OCI-LY7 (cell line): ENCODE results near the gene UBA1. TPM values are rescaled to one million over a fixed set of nuclear protein-coding genes. Genes with fewer than 3 reads are reported as not detected.

ENCODE experiments used
- BruUV-seq: library from RNA; stranded (reverse); fragments of 400-500 nt; replicated peaks from 2 replicates; lab custom pipeline; 2021; lab: Mats Ljungman, UMichigan
- CTCF ChIA-PET: fragments of 300-600 bp; sonication (Branson Sonifier 250); formaldehyde crosslinking; loops from one replicate; lab custom pipeline; 2022; ENCODE audit warnings: antibody characterized with exemption; ENCODE audit not compliant: unreplicated experiment; lab: Charles Lee
- POLR2A ChIA-PET: fragments of 300-600 bp; sonication (Branson Sonifier 250); formaldehyde crosslinking; loops from one replicate; lab custom pipeline; 2022; ENCODE audit warnings: antibody characterized with exemption; lab: Charles Lee
- DNase-seq: peaks from one replicate; pipeline ENCODE4 v3.0.0-alpha.2; 2015; ENCODE audit warnings: low spot score
- H2AFZ ChIP-seq: fragments of 200-600 bp; sonication (generic), shearing (Covaris generic); 2 replicates; pipeline ENCODE4 v1.6.1; 2014; ENCODE audit warnings: mild to moderate bottlenecking, antibody characterized with exemption, low read length, moderate library complexity
- H3K27ac ChIP-seq: fragments of 200-600 bp; sonication (generic); 2 replicates; pipeline ENCODE4 v1.5.1; 2014; ENCODE audit warnings: mixed run types, low read depth, mild to moderate bottlenecking, moderate library complexity, low read length, inconsistent platforms; ENCODE audit not compliant: poor library complexity, severe bottlenecking
- H3K36me3 ChIP-seq: fragments of 200-600 bp; sonication (generic); 2 replicates; pipeline ENCODE4 v1.6.1; 2014; ENCODE audit warnings: mild to moderate bottlenecking, antibody characterized with exemption, low read length, moderate library complexity, mixed read lengths; ENCODE audit not compliant: insufficient read depth
- H3K4me1 ChIP-seq: fragments of 200-600 bp; sonication (generic); 2 replicates; pipeline ENCODE4 v1.5.1; 2014; ENCODE audit warnings: mild to moderate bottlenecking, low read length; ENCODE audit not compliant: insufficient read depth, poor library complexity, severe bottlenecking
- H3K4me2 ChIP-seq: fragments of 200-600 bp; sonication (generic); 2 replicates; pipeline ENCODE4 v1.6.1; 2014; ENCODE audit warnings: mild to moderate bottlenecking, low read length
- H3K4me3 ChIP-seq: fragments of 200-600 bp; sonication (generic); 2 replicates; pipeline ENCODE4 v1.5.1; 2014; ENCODE audit warnings: mild to moderate bottlenecking, low read depth, low read length; ENCODE audit not compliant: poor library complexity, severe bottlenecking
- H3K79me2 ChIP-seq: fragments of 200-600 bp; sonication (generic); 2 replicates; pipeline ENCODE4 v1.6.1; 2016; ENCODE audit warnings: low read depth, mild to moderate bottlenecking, low read length, moderate library complexity, mixed read lengths; ENCODE audit not compliant: insufficient read depth
- H3K9me2 ChIP-seq: fragments of 200-600 bp; sonication (generic); 2 replicates; pipeline ENCODE4 v1.6.1; 2016; ENCODE audit warnings: mild to moderate bottlenecking, low read length, mixed read lengths; ENCODE audit not compliant: insufficient read depth
- H3K9me3 ChIP-seq: fragments of 200-600 bp; sonication (generic); 2 replicates; pipeline ENCODE4 v1.6.1; 2014; ENCODE audit warnings: mild to moderate bottlenecking, mixed run types, low read length, mixed read lengths
- H4K20me1 ChIP-seq: fragments of 200-600 bp; sonication (generic); 2 replicates; pipeline ENCODE4 v1.6.1; 2014; ENCODE audit warnings: mild to moderate bottlenecking, antibody characterized with exemption, low read length, moderate library complexity, mixed read lengths; ENCODE audit not compliant: insufficient read depth
- EZH2phosphoT487 ChIP-seq: fragments of 200-600 bp; sonication (generic); IDR thresholded peaks from 2 replicates; pipeline ENCODE4 v1.6.1; 2018; ENCODE audit warnings: low read depth, borderline replicate concordance, mild to moderate bottlenecking, mixed run types, antibody characterized with exemption, low read length, moderate library complexity, mixed read lengths
- intact Hi-C: fragments of 100-400 bp; cut with micrococcal nuclease; formaldehyde crosslinking; loops from one replicate; pipeline ENCODE4 v1.10.0; 2022; ENCODE audit not compliant: unreplicated experiment
- total RNA-seq, 2 experiments: library from RNA; depleted of rRNA in 1 of 2; stranded (reverse); fragments of >200 nt in 1 of 2; shearing (Covaris generic) in 1 of 2; gene quantifications; 2 replicates each; pipeline ENCODE4 v1.2.3, GENCODE V29; 2014 to 2022
- TF ChIP-seq, protein P1 (sequence below): fragments of 200-600 bp; sonication (generic); conservative IDR thresholded peaks from 2 replicates; pipeline ENCODE4 v1.5.1; 2014; ENCODE audit warnings: mild to moderate bottlenecking, antibody characterized with exemption, low read length, moderate library complexity, mixed read lengths

The UBA1 gene
- total RNA-seq, 2 experiments from 2014 or later, result 169 to 294 TPM

DNA sequence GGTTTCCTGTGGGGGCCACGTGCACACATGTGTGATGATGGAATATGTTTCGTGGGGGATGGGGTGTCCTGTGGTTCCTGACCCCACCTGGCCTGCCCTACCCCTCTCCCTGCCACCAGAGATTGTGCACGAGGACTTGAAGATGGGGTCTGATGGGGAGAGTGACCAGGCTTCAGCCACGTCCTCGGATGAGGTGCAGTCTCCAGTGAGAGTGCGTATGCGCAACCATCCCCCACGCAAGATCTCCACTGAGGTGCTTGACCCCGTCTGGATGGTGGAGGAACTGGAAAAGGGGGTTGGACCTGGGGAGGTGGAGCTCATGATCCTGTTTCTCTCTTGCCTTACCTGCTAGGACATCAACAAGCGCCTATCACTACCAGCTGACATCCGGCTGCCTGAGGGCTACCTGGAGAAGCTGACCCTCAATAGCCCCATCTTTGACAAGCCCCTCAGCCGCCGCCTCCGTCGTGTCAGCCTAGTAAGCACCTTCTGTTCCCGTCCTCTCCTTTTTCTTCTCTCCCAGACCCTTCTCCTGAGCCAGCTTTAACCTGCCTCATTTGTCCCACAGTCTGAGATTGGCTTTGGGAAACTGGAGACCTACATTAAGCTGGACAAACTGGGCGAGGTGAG lies 30.8 kb downstream of the UBA1 start:
- Histone ChIP-seq H3K36me3 (peaks cover 84% of the 10 kb centered on the region), H3K27ac (no peak overlapping the region), H3K9me3 (no peaks in the 10 kb centered on the region), H4K20me1 (peaks cover 13% of the 10 kb centered on the region), H2AFZ (no peak overlapping the region), H3K9me2 (no peaks in the 10 kb centered on the region), H3K79me2 (peaks cover 30% of the 10 kb centered on the region), H3K4me2 (no peak overlapping the region), H3K4me1 (peaks cover 15% of the 10 kb centered on the region), H3K4me3 (no peak overlapping the region)
- TF ChIP-seq, protein P1, sequence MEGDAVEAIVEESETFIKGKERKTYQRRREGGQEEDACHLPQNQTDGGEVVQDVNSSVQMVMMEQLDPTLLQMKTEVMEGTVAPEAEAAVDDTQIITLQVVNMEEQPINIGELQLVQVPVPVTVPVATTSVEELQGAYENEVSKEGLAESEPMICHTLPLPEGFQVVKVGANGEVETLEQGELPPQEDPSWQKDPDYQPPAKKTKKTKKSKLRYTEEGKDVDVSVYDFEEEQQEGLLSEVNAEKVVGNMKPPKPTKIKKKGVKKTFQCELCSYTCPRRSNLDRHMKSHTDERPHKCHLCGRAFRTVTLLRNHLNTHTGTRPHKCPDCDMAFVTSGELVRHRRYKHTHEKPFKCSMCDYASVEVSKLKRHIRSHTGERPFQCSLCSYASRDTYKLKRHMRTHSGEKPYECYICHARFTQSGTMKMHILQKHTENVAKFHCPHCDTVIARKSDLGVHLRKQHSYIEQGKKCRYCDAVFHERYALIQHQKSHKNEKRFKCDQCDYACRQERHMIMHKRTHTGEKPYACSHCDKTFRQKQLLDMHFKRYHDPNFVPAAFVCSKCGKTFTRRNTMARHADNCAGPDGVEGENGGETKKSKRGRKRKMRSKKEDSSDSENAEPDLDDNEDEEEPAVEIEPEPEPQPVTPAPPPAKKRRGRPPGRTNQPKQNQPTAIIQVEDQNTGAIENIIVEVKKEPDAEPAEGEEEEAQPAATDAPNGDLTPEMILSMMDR, result no peak
- no peak for TF ChIP-seq EZH2phosphoT487
- POLR2A ChIA-PET, result no interaction called here
- DNase-seq, result no peak
- CTCF ChIA-PET, result no interaction called here
- intact Hi-C loops, result no loop called here
- BruUV-seq, result no TSS peak

DNA sequence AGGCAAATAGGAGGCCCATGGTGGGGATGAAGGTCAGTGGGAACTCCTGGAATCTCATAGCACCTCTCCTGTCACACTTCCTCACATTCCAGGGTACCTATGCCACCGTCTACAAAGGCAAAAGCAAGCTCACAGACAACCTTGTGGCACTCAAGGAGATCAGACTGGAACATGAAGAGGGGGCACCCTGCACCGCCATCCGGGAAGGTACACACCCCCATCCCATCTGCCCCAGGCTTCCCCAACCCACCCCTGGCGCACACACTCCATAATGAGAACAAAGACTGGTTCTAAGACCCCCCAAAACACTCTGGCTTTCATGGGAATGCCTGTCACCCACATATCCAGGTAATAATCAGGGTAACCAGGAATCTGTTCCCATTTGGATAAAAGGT lies 31.3 kb downstream of the UBA1 start:
- Histone ChIP-seq H2AFZ (no peak overlapping the region), H3K9me2 (no peaks in the 10 kb centered on the region), H3K9me3 (no peaks in the 10 kb centered on the region), H3K79me2 (peaks cover 25% of the 10 kb centered on the region), H3K36me3 (peaks cover 84% of the 10 kb centered on the region), H3K4me2 (no peak overlapping the region), H3K4me1 (peaks cover 13% of the 10 kb centered on the region), H3K27ac (no peak overlapping the region), H4K20me1 (peaks cover 8% of the 10 kb centered on the region), H3K4me3 (no peak overlapping the region)
- ChIA-PET POLR2A (no interaction called here), CTCF (no interaction called here)
- BruUV-seq, result no TSS peak
- intact Hi-C loops, result no loop called here
- DNase-seq, result no peak
- TF ChIP-seq EZH2phosphoT487, result no peak
- TF ChIP-seq, protein P1, result no peak

DNA sequence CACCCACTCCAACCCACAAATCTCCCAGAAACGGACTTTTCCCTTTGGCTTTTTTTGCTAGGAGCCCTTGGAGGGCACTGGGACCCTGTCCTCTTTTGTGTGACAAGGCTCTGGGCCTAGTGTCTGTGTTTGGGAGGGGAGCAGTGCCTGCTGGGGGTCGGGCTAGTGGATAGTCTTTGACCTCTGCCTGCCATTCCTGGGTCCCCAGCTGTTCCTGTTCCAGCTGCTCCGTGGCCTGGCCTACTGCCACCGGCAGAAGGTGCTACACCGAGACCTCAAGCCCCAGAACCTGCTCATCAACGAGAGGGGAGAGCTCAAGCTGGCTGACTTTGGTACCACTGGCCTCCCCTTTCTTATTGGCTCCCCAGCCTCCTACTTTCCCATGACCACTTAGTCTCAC lies 32.4 kb downstream of the UBA1 start:
- peaks cover 91% of the 10 kb centered on the region for H3K36me3 ChIP-seq
- POLR2A ChIA-PET, result no interaction called here

More for the DNA sequence above, 32.4 kb downstream of the UBA1 start:
- Histone ChIP-seq H3K27ac (no peak overlapping the region), H3K4me2 (no peak overlapping the region), H3K9me2 (no peaks in the 10 kb centered on the region), H3K9me3 (no peaks in the 10 kb centered on the region), H3K4me3 (no peak overlapping the region), H2AFZ (no peak overlapping the region), H3K79me2 (peaks cover 13% of the 10 kb centered on the region), H3K4me1 (peaks cover 2% of the 10 kb centered on the region), H4K20me1 (no peaks in the 10 kb centered on the region)
- BruUV-seq, result no TSS peak
- CTCF ChIA-PET, result no interaction called here
- TF ChIP-seq, protein P1, result no peak
- no peak for TF ChIP-seq EZH2phosphoT487
- intact Hi-C loops, result no loop called here
- DNase-seq, result no peak
